NOMO-1 (cell line): ENCODE results near the gene RILPL2.
"Not testable (repeated sequence)": the region's sequence is repeated elsewhere in the genome, so short reads cannot be mapped to it uniquely, and the experiment has no call there.

ENCODE experiments used
- DNase-seq, 2 experiments: peaks; one replicate each; lab custom pipeline; 2025; ENCODE audit not compliant: unreplicated experiment in 2 of 2; lab: John Stamatoyannopoulos, UW

The RILPL2 gene

DNA sequence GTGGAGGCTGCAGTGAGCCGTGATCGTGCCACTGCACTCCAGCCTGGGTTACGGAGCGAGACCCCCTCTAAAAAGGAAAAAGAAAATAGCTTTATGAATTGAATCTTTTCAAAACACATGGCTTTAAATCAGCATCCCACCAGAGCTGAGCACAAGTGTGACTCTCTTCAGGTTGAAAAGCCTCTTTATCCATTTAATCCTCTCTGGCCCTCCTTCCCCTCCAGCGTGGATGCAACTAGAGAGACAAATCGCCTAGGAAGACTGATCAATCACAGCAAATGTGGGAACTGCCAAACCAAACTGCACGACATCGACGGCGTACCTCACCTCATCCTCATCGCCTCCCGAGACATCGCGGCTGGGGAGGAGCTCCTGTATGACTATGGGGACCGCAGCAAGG lies 29.2 kb downstream of the RILPL2 start:
- DNase-seq, result not testable (repeated sequence)

DNA sequence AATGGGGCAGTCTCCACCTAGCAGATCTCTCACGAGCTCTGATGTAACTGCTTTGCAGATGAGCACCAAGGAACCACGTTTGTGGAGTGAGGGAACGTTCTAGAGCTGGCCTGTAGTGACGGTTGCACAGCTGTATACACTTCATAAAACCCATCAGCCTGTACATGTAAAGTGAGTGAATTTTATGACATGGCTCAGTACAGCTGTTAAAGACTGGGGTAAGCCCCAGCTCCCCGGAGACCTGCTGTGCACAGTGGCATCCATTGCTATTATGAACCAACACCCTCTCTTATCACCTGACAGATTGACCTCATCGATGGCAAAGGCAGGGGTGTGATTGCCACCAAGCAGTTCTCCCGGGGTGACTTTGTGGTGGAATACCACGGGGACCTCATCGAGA lies 31.9 kb downstream of the RILPL2 start:
- DNase-seq, result no peak

DNA sequence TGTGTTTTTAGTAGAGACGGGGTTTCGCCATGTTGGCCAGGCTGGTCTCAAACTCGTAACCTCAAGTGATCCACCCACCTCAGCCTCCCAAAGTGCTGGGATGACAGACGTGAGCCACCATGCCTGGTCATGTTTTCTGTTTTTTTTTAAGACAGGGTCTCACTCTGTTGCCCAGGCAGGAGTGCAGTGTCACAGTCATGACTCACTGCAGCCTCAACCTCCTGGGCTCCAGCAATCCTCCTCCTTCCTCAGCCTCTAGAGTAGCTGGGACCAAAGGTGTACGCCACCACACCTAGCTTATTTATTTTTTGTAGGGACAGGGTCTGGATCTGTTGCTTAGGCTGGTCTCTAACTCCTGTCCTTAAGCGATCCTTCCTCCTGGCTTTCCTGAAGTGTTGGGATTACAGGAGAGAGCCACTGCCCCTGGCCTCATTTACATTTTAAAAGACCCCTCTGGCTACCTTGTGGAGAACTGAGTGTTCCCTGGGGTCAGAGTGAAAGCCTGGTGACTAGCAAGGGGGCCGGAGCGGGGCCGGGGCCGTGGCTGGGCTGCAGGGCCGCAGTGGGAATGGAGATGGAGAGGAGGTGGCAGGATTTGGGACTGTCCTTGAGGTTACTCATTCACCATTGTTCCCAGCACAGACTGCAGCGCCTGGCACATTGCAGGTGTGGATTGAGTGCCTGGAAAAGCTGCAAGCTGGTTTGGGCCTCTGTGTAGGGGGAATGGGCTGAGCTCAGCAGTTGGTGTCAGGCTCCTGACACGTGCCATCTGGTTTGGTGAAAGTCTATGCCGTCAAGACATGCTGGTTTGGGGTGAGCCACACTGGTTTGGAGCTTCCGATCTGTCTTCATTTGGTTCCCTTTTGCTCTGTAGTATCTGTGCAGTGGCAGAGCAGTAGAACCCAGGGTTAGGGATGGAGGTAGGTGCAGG lies 34.5 kb downstream of the RILPL2 start:
- no peak for DNase-seq

DNA sequence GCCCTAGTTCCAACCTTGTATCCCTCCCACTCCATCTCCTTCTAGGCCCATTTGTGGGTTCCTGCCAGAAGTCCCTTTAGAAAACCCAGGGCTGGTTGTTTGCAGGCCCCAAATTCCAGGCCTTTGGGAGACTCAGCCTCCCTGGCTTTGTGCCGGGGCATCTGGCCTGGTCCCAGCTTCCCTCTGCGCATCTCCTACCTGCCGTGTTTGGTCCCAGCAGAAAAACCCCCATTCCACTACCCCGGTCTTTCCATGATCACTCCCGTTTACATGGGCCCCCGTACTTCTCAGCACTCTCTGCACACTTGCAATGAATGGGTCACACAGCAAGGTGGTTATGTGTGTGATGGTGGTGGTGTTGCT lies 37.2 kb downstream of the RILPL2 start:
- DNase-seq, result no peak

DNA sequence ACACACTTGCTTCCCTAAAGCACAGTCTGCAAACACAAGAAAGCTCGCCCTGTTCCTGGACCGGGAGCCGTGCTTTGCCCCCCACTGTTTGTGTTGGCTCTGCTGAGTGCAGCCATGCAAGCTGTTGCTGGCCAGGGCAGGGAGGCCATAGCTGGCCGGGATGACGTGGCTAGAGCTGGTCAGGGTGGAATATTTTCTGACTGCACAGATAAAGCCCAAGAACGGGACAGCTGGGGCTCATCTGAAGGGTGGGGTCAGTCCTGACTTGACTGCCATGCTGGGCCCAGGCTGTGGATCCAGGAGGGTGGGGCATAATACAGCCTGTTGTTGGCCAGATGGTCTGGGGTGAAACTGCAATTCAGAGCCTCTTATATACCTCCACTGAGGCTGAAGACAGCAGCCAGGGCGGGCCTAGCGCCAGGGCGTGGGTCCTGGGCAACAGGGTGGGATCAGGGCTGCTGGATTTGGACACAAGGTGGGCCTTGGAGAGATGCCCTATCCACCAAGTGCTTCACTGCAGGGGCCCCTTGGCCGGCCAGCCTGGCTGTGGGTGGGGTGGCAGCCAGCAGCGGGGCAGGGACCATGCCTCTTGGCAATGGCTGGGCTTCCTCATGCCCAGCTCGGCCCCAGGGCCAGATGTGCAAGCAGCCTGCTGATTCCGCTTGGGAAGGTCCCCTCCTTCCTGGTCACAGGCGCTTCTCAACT lies 37.8 kb downstream of the RILPL2 start:
- DNase-seq, result no peak

DNA sequence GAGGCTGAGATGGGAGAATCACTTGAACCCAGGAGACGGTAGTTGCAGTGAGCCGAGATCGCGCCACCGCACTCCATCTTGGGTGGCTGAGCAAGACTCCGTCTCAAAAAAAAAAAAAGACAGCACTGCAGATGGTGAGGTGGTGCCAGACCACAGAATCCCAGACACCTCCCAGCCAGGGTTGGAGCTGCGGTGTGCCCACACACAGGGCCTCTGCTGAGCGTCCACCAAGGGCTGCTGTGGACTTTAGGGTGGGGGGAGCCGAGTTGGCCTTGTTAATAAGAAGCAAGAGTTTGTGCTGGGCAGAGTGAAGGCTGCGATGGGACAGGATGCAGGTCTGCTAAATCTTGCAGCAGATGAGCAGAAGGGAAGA lies 38.3 kb downstream of the RILPL2 start:
- no peak for DNase-seq

DNA sequence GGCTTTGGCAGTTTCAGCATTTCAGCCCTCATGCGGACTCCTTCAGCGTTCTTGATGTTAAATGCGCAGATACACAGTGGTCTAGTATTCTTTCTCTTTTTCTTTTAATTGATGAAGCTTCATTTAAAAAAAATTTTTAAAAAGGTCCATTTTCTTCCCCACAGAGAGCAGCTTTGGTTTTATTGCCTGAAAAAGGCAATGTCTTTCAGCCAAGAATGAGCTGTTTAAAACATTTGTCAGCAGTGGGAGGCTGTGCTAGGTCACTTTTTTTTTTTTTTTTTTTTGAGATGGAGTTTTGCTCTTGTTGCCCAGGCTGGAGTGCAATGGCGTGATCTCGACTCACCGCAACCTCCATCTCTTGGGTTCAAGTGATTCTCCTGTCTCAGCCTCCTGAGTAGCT lies 39.1 kb downstream of the RILPL2 start:
- no peak for DNase-seq

DNA sequence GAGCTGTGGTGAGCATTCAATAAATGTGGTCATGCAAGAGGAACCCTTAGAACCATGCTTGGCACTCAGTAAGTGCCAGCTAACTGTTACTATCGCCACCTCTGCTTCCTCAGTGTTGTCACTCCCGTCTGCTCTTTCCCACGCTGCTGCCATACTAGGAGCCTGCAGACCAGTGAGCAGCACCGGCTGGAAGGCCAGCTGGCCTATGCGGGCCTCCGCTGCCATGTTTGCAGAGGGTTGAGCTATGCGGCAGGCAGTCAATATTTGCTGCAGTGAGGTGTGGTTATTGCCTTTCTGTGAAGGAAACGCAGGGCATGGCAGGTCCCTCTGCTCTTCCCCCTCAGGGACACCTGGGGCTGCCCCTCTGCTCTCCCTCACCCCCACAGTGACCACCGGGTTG lies 39.5 kb downstream of the RILPL2 start:
- no peak for DNase-seq

DNA sequence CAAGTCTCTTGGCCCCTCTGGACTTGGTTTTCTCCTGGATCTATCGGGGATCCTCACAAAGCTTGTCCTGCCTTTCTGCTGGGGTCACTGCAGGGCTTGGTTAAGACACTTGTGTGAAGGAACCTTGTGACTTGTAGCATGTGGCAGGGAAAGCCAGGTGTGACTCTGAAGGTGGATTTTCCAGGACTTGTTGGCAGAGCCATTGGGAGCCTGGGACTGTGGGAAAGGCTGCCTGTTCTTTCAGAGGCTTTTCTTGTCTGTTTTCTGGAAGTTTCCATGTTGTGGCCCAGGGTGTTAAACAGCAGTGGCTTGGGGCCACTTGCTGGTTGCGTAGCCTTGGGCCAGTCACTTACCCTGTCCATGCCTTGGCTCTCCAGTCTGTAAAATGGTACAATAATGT lies 39.9 kb downstream of the RILPL2 start:
- no peak for DNase-seq

DNA sequence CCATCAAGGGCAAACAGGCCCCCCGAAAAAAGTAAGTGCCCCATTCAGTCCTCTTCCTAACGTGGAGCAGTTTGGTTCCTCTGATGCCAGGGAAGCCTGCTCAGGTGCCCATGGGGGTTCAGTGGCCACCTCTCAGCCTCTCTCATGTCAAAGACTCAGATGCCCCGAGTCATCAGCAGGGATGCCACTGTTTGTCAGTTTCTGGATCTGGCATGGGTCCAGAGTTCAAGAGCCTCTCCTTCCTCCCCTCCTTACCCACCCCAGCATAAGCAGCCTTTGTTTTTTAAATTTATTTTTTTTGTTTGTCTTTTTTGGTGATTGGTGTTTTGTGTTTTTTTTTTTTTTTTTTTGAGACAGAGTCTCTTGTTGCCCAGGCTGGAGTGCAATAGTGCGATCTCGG lies 41.2 kb downstream of the RILPL2 start:
- no peak for DNase-seq

DNA sequence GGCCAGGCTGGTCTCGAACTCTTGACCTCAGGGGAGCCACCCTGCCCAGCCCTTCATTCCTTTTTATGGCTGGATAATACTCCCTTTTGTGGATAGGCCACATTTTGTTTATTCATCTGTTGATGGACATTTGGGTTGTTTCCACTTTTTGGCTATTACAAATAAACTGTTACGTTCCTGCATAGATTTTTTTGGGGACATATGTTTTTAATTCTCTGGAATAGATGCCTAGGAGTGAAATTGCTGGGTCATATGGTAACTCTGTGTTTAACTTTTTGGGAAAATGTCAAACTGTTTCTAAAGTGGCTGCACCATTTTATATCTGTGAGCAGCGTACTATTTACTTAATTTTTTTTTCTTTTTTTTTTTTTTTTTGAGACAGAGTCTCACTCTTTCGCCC lies 42.7 kb downstream of the RILPL2 start:
- DNase-seq, result no peak

DNA sequence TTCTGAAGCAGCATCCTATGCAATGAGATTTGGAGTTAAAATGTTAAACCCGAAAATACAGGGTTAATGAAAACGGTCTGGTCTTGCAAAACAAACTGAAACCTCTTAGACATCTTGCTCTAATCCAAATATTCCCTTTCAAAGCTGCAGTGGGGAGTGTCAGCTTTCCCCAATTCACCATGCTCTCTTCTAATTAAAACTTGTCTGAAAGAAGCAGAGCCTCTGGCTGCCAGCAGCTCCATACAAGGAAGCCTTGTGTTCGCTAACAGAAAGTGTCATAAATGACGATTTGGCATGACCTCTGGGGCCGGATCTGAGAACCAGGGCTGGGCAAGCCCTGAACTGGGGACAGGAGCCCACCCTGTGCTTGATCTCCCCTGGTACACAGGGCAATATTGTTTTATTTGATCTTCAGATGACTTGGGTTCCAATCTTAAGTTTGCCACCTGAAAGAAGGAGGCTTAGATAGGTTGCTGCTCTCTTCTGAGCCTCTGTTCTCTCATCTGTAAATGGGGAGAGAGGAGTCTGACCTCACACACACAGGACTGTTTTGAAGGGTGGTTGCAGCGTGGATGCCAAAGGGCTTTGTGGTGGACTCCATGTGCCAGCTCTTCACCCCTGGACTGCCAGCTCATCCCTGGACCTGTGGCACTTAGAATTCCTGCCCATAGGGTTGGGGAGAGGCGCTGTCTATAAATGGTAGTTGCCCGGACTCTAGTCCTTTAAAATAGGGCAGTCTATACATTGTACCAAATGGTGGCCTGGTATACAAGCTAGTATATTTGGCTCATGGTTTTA lies 44.7 kb downstream of the RILPL2 start:
- no peak for DNase-seq

DNA sequence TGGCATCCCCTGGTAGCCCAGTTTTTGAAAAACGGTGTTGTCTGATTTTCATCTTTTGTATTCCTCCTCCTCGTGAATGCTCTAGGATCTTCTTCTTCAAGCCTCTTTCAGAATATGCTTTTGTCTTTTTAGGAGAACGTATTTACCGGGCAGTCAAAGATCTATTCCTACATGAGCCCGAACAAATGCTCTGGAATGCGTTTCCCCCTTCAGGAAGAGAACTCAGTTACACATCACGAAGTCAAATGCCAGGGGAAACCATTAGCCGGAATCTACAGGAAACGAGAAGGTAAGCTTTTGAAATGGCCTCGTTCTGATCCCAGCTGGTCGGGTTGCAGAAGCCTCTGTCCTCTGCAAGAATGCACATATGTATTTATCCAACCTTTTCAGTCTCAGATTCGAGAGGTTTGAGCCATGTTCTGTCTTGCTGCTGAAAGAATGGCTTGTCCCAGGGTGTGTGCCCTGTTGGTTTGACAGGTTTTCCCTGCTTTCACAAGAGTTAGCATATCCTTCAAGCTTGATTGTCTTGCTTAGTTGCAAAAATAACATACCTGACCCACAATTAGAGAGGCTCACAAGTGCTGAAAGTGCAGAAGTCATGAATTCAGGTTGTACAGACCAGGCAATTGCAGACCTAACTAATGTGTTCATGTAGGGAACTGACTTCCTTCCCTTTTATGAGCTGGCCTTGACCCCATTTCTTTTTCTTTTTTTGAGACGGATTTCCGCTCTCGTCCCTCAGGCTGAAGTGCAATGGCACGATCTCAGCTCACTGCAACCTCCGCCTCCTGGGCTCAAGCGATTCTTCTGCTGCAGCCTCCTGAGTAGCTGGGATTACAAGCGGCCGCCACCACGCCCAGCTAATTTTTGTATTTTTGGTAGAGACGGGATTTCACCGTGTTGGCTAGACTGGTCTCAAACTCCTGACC lies 45.7 kb downstream of the RILPL2 start:
- no peak for DNase-seq

DNA sequence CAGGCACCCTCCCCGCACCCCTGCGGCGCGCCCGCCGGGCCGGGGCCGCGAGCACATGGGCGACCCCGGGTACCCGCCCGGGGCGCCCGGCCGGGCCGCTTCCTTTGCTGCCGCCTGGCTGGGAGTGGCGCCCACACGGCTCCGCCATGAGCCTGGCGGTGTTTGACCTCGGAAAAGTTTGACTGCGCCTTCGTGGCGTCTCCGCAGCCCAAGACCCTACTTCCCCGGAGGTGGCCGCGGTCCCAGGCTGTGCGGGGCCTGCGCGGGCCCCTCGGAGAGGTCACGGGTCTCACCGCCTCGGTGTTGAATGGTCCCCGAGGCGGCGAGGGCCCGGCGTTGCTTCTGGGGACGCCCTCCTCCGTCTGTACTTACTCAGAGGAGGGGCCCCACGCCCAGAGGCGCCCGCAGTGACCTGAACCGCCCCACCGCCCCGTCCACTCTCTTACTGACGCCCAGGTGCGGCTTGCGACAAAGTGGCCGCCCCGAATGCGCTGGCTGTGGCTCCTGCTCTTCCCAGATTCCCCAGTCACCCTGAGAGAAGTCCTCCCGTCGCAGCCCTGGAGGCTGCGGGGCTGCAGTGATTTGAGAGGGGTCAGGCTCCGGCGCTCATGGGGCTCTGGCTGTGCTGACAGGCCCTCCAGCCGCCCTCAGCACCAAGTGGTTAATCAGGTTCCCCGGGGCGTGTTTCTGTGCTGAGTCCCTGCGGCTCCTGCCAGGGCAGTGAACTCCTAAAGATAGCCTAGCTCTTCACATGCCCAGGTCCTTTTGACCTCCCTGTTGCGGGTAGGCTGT lies 46.7 kb downstream of the RILPL2 start:
- DNase-seq, result no peak

DNA sequence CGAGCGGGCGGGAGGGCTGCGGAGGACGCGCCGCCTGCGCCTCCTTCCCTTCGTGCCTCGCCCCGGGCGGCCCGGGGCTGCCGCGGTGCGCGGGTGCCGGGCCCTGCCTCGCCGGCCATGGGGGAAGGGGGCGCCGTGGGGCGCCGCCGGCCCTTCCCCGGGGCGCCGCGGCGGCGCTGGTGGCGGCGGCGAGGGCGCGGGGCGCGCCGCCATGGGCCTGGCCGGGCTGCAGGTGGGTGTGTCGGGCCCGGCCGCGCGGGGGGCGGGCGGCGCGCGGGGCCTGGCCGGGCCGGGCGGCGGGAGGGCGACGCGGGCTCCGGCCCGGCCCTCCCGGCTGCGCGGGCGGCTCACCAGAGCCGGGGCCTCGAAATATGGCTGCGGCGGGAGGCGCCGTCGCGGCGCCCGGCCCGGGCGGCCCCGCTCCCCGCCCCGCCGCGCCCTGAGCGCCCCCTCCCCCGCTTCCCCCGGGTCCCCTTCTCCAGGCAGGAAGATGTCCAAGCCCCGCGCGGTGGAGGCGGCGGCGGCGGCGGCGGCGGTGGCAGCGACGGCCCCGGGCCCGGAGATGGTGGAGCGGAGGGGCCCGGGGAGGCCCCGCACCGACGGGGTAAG lies 47.4 kb downstream of the RILPL2 start:
- no peak for DNase-seq

DNA sequence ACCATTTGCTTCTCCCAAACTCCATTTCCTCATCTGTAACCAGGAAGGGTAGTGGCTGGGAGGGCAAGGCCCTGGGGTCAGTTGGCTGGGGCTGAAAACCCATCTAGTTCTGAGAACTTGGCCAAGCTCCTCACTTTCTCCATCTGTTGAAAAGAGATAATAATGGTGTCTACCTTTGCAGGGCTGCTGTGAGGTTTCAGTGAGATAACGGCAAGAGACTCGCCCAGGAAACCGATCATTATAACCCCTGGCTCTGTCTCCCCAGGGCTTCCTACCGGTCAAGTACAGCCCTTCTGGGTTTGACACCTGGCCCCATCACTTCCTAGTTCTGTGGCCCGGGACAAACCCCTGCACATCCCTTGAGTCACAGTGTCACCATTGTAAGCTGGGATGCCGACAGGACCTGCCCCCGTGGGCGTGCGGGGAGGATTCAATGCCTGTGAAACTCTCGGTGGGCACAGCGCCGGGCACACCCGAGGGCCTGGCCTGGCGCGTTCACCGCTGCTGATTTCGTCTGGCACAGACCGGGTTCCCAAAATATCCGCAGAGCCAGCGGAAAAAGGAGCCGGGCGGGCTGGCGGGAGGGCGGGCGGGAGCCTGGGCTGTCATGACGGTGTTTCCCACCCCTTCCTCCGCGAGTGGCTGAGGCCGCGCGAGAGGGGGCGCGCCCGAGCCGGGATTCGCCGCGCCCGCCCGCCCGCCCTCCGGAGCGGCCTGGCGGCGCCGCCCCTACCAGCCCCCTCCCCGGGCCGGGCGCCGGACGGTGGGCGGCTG lies 48.1 kb downstream of the RILPL2 start:
- DNase-seq, result peak; percentile 62 to 75

DNA sequence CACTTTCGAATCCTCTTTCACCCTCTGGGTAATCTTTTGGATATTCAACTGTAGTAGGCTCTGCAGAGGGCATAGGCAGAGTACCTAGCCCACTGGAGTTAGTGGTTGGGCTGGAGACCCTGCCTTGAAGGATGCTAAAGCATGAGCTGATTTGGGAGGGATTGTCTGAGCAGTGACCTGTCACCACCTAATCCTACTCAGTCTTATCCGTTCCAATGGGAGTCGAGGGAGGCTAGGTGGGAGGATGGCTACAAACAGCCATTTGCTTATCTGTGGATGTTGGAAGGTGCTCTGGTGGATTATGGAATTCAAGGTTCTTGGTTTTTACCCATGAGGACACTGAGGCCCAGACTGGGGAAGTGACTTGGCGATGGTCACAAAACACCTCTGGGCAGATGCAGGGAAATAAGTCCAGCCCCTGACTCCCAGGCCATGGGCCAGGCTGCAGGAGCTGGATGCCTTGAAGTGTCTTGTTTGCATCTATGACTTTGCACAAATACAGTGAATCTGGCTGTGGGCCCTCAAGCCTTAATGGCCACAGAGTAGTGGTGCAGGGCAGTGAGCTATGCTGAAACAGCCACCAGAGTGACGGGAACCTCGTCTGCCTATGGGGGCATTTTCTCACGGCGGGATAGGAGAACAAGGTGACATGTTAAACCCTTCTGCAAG lies 48.8 kb downstream of the RILPL2 start:
- DNase-seq, result no peak

DNA sequence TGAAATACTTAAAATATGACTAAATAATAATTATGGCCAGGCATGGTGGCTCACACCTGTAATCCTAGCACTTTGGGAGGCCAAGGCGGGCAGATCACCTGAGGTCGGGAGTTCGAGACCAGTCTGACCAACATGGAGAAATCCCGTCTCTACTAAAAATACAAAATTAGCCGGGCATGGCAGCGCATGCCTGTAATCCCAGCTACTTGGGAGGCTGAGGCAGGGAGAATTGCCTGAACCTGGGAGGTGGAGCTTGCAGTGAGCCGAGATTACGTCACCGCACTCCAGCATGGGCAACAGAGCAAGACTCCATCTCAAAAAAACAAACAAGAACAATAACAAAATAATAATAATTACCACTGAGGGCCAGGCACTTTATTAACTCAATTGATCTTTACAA lies 50.9 kb downstream of the RILPL2 start:
- DNase-seq, result not testable (repeated sequence)
